H54 (cell line): Measurements from ENCODE around the gene CNPY2.
A peak's percentile ranks its signal among the peaks of the same experiment; 100 is the strongest.

Experiments
- DNase-seq: peaks from one replicate; pipeline ENCODE4 v3.0.0; 2011; ENCODE audit warnings: low spot score, mixed read lengths; ENCODE audit not compliant: insufficient read length
- FAIRE-seq: peaks from 3 replicates; lab custom pipeline; 2011; peaks lifted over from hg19 to GRCh38; lab: Jason Lieb, UNC
- POLR2A ChIP-seq: IDR thresholded peaks from 2 replicates; pipeline ENCODE4 v1.6.1; 2011; ENCODE audit warnings: low read depth, mild to moderate bottlenecking, low read length

Gene CNPY2

GRCh38 chr12:56321027-56321426 lies 5.2 kb upstream of the CNPY2 start:
- FAIRE-seq (no peak), DNase-seq (no peak)
- no peak for TF ChIP-seq POLR2A

DNA sequence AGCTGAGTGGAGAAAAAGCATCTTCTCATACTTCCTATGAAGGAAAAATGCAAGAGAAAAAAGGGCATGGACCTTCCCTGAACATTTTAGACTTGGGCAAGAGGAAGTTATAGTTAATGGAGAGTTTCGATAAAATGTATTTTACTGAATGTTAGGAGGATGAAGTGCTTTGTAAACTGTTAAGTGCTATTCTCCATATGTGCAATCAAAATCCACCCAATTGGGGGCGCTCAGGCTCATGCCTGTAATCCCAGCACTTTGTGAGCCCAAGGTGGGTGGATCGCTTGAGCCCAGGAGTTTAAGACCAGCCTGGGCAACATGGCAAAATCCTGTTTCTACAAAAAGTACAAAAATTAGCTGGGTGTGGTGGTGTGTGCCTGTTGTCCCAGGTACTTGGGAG lies 1.9 kb upstream of the CNPY2 start:
- TF ChIP-seq POLR2A: no peak
- no peak for FAIRE-seq
- no peak for DNase-seq

DNA sequence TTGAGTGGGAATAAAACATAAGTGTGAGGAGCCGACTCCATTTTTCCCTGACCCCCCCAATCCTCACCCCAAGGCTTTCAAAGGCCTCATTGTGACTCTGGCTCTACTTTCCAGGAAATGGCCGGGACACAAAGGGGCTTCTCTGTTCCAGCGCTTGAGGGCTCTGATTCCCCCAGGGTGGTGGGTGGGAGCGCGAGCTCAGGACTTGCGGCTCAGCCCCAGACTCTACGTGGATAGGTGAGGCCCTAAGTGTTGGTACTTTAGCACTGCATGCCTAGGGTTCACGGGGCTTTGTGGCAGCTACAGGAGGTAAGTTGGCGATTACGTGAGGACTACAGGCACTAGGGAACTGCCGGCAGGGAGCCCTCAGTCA lies 553 bp downstream of the CNPY2 start:
- no peak for TF ChIP-seq POLR2A
- DNase-seq (no peak), FAIRE-seq (no peak)

DNA sequence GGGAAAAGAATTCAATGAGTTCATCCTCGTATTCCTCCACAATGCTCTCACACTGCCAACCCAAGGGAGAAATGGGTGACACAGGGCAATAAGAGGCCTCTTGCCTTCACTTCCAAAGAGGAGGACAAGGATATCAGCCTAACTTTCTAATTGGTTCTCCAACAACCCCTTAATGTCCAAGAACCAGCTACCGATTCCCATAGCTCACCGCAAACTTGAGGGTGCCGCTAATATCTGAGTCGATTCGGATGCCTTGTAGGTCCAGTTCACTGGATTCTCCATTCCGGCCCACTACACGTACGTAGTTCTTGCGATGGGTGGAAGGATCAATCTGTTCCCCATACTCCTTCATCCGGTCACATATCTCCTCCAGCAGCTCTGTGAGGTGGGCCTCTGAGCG lies 4.8 kb downstream of the CNPY2 start:
- no peak for FAIRE-seq
- no peak for TF ChIP-seq POLR2A
- no peak for DNase-seq

- TF ChIP-seq POLR2A: no peak
- no peak for FAIRE-seq
- DNase-seq: no peak
Observed at GRCh38 chr12:56308714-56309113, 7.1 kb downstream of the CNPY2 start.

- FAIRE-seq (no peak), DNase-seq (no peak)
- no peak for TF ChIP-seq POLR2A
Observed at GRCh38 chr12:56307221-56307965, 8.4 kb downstream of the CNPY2 start.

DNA sequence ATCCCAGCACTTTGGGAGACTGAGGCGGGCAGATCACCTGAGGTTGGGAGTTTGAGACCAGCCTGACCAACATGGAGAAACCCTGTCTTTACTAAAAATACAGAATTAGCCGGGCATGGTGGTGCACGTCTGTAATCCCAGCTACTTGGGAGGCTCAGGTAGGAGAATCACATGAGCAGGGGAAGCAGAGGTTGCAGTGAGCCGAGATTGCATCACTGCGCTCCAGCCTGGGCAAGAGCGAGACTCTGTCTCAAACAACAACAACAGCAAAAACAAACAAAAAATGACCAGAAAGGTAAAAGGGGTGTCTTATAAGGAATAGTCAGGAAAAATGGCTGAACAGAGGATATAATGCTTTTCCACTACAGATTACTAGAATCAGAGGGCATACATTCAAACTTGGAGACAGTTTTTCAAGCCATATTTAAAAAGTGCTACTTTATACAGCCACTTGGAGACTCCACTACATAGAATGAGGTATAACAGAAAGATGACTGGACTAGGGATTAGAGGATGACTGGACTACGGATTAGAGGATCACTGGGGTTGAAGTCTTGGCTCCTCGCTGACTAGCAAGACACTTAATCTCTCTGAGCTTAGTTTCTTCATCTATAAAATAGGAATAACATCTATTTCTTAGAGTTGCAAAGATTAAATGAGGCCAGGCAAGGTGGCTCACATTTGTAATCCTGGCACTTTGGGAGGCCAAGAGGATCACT lies 10.8 kb downstream of the CNPY2 start:
- no peak for TF ChIP-seq POLR2A
- DNase-seq (no peak), FAIRE-seq (no peak)

GRCh38 chr12:56304276-56304675 lies 11.5 kb downstream of the CNPY2 start:
- FAIRE-seq (no peak), DNase-seq (no peak)
- TF ChIP-seq POLR2A: no peak

- FAIRE-seq: no peak
- DNase-seq: no peak
- no peak for TF ChIP-seq POLR2A
Observed at GRCh38 chr12:56300644-56301464, 14.9 kb downstream of the CNPY2 start.

GRCh38 chr12:56299853-56300643 lies 15.7 kb downstream of the CNPY2 start, which contains the start of gene CS:
CS (minus strand) TSS chr12:56300330; CDS start chr12:56300201, 129 bp downstream.
- DNase-seq (peak; percentile 91), FAIRE-seq (peak; percentile 53)
- peak; percentile 57 for TF ChIP-seq POLR2A

GRCh38 chr12:56299308-56299852 lies 16.4 kb downstream of the CNPY2 start:
- no peak for FAIRE-seq
- no peak for TF ChIP-seq POLR2A
- no peak for DNase-seq

DNA sequence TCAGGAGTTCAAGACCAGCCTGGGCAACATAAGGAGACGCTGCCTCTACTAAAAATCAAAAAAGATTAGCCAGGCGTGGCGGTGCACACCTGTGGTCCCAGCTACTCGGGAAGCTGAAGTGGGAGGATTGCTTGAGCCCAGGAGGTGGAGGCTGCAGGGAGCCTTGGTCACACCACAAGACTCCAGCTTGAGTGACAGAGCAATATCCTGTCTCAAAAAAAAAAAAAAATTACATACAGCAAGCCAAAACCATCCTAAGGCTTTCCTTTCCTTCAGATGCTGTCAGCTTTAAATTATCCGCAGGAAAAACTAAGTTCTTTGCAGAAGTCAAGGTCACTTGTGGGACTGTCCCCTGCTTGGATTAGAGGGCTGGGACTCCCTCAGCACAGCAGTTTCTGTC lies 17.0 kb downstream of the CNPY2 start:
- DNase-seq: no peak
- no peak for TF ChIP-seq POLR2A
- no peak for FAIRE-seq

DNA sequence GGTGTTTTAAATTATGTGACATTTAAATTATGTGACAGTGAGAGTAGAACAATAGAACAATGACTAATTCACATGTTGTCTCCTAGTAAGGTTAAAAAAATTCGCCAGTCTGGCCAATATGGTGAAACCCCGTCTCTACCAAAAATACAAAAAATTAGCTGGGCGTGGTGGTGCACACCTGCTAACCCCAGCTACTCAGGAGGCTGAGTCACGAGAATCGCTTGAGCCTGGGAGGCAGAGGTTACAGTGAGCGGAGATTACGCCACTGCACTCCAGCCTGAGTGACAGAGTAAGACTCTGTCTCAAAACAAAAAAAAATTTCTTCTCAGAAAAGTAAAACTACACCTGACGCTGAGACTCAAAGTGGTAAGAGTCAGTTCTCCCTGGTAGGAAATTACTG lies 18.4 kb downstream of the CNPY2 start:
- no peak for TF ChIP-seq POLR2A
- no peak for FAIRE-seq
- DNase-seq: no peak
